HepG2 (cell line): ENCODE measurements around the gene MFSD2B. TPM values are rescaled to one million over a fixed set of nuclear protein-coding genes. Genes with fewer than 3 reads are reported as not detected.

Experiments used
- CTCF ChIP-seq: sonication (generic); formaldehyde crosslinking; IDR thresholded peaks from 2 replicates; pipeline ENCODE4 v1.5.0; 2020; ENCODE audit warnings: mild to moderate bottlenecking, missing genetic modification reagents, moderate library complexity
- HIVEP1 ChIP-seq: sonication (generic); formaldehyde crosslinking; IDR thresholded peaks from 2 replicates; pipeline ENCODE4 v1.4.0; 2020; ENCODE audit warnings: mild to moderate bottlenecking, missing genetic modification reagents
- KAT8 ChIP-seq: IDR thresholded peaks from 2 replicates; pipeline ENCODE4 v1.6.1; 2016; ENCODE audit warnings: missing genetic modification reagents, missing compliant biosample characterization
- LRRFIP1 ChIP-seq: sonication (generic); formaldehyde crosslinking; conservative IDR thresholded peaks from 2 replicates; pipeline ENCODE4 v1.4.0; 2020; ENCODE audit warnings: missing genetic modification reagents
- MEIS2 ChIP-seq: sonication (generic); formaldehyde crosslinking; IDR thresholded peaks from 2 replicates; pipeline ENCODE4 v1.9.0; 2021; ENCODE audit warnings: mild to moderate bottlenecking, missing genetic modification reagents
- MZF1 ChIP-seq: sonication (generic); formaldehyde crosslinking; IDR thresholded peaks from 2 replicates; pipeline ENCODE4 v1.8.1; 2023; ENCODE audit warnings: mild to moderate bottlenecking, missing genetic modification reagents, borderline replicate concordance
- NCOR1 ChIP-seq: fragments of 200-600 bp; sonication (generic); IDR thresholded peaks from 2 replicates; pipeline ENCODE4 v1.7.0; 2017; ENCODE audit warnings: antibody characterized with exemption, low read length, borderline replicate concordance
- PITX1 ChIP-seq: sonication (generic); formaldehyde crosslinking; IDR thresholded peaks from 2 replicates; pipeline ENCODE4 v1.5.1; 2020; ENCODE audit warnings: mild to moderate bottlenecking, missing genetic modification reagents
- POGZ ChIP-seq: sonication (generic); formaldehyde crosslinking; IDR thresholded peaks from 2 replicates; pipeline ENCODE4 v1.4.0; 2020; ENCODE audit warnings: mild to moderate bottlenecking, missing genetic modification reagents
- SMARCE1 ChIP-seq: fragments of 450-650 bp; IDR thresholded peaks from 2 replicates; pipeline ENCODE4 v1.6.1; 2017; ENCODE audit warnings: borderline replicate concordance
- ZNF124 ChIP-seq: sonication (generic); formaldehyde crosslinking; IDR thresholded peaks from 2 replicates; pipeline ENCODE4 v1.4.0; 2020; ENCODE audit warnings: missing genetic modification reagents
- ZNF598 ChIP-seq: sonication (generic); formaldehyde crosslinking; IDR thresholded peaks from 2 replicates; pipeline ENCODE4 v1.5.1; 2020; ENCODE audit warnings: mild to moderate bottlenecking, missing genetic modification reagents, borderline replicate concordance
- ZNF652 ChIP-seq: IDR thresholded peaks from 2 replicates; pipeline ENCODE4 v1.6.1; 2016; ENCODE audit warnings: low read depth, borderline replicate concordance
- polyA plus RNA-seq, 8 experiments: library from polyadenylated mRNA; depleted of rRNA in 3 of 8; stranded (reverse) in 7 of 8; unstranded in 1 of 8; fragments of >200 nt; fragmentation: Illumina TruSeq in 4 of 8; extraction: Trizol in 4 of 8; gene quantifications; 2 replicates each; pipeline versions ENCODE4 v1.2.1 to v1.2.3, GENCODE V29; 2011 to 2016; ENCODE audit warnings: low read depth in 4 of 8, missing spikeins in 1 of 8, mixed read lengths in 1 of 8; ENCODE audit not compliant: insufficient read depth in 1 of 8
- total RNA-seq, 5 experiments: library from RNA; depleted of rRNA; stranded (reverse); fragments of >200 nt; fragmentation: Illumina TruSeq; extraction: Trizol; gene quantifications; 2 replicates each; pipeline ENCODE4 v1.2.3, GENCODE V29; 2016; ENCODE audit warnings: low read depth in 1 of 5
- TF ChIP-seq, protein P1 (sequence below): sonication (generic); formaldehyde crosslinking; IDR thresholded peaks from 2 replicates; pipeline ENCODE4 v1.9.0; 2022; ENCODE audit warnings: low read depth, missing genetic modification reagents
- TF ChIP-seq, protein P2 (sequence below): sonication (generic); formaldehyde crosslinking; IDR thresholded peaks from 2 replicates; pipeline ENCODE4 v1.8.0; 2022; ENCODE audit warnings: mild to moderate bottlenecking, missing genetic modification reagents; ENCODE audit not compliant: insufficient replicate concordance
- TF ChIP-seq, protein P3 (sequence below): sonication (generic); formaldehyde crosslinking; IDR thresholded peaks from 2 replicates; pipeline ENCODE4 v1.4.0; 2020; ENCODE audit warnings: missing genetic modification reagents, borderline replicate concordance

MFSD2B gene
- total and polyA plus RNA-seq, 2 of the 13 experiments (the other 11 are each of a cell fraction or from before 2014, with no cell fraction given) = 0.21 to 0.93 TPM

DNA sequence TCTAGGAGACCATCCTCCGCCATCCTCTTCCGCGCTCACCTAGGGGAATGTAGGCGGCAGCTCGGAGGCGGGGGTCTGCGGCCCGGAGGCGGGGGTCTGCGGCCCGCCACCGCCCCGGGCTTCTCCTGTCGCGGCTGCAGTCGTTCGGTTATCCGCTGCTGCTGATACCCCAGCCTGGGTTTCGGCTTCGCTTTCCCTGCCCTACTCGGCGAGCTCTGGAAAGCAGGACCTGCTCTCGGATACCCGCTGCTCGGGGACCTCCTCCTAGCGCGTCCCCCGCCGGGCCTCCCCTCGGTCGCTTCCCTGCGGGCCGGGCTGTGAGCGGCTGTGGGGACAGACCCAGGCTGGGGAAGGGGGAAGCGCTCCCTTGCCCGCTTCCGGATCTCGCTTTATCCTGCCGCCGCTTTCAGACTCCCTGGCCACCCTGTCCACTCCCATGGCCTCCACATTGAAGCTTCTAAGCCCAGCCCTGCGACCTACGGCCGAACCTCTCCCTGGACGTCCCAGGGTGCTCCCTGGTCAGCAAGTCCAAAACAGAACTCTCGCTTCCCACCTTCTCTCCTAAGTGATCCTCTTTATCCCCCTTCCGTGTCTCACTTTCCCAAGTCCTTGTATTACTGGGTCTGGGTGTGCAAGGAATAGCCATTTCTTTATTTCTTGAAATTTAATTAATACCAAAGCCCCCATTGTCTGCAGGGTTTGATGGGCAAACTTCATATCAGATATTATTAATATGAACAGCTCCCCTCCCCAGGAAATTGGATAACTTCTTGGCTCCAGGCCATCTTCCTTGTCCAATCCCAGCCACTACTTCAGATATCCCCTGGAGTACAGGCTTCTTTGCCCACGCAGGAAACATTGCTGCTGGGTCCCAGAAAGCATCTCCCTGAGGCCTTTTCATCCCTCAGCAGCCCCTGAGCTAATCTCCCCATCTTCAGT lies 40.4 kb downstream of the MFSD2B start (continued):
- peak; percentile 15; the same call in 1 of the 2 replicates for TF ChIP-seq HIVEP1 (CRISPR knock-in tag)
- TF ChIP-seq, protein P1, sequence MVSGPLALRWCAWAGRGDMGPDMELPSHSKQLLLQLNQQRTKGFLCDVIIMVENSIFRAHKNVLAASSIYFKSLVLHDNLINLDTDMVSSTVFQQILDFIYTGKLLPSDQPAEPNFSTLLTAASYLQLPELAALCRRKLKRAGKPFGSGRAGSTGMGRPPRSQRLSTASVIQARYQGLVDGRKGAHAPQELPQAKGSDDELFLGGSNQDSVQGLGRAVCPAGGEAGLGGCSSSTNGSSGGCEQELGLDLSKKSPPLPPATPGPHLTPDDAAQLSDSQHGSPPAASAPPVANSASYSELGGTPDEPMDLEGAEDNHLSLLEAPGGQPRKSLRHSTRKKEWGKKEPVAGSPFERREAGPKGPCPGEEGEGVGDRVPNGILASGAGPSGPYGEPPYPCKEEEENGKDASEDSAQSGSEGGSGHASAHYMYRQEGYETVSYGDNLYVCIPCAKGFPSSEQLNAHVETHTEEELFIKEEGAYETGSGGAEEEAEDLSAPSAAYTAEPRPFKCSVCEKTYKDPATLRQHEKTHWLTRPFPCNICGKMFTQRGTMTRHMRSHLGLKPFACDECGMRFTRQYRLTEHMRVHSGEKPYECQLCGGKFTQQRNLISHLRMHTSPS (CRISPR knock-in tag) = no peak
- no peak for TF ChIP-seq ZNF652 (CRISPR knock-in tag)
- 0 out of 2 replicates have a peak, but pooled peaks have one; percentile 50 for TF ChIP-seq PITX1 (CRISPR knock-in tag)
- TF ChIP-seq, protein P2, sequence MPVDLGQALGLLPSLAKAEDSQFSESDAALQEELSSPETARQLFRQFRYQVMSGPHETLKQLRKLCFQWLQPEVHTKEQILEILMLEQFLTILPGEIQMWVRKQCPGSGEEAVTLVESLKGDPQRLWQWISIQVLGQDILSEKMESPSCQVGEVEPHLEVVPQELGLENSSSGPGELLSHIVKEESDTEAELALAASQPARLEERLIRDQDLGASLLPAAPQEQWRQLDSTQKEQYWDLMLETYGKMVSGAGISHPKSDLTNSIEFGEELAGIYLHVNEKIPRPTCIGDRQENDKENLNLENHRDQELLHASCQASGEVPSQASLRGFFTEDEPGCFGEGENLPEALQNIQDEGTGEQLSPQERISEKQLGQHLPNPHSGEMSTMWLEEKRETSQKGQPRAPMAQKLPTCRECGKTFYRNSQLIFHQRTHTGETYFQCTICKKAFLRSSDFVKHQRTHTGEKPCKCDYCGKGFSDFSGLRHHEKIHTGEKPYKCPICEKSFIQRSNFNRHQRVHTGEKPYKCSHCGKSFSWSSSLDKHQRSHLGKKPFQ (CRISPR knock-in tag) = no peak
- TF ChIP-seq POGZ (CRISPR knock-in tag) = no peak
- TF ChIP-seq SMARCE1 = no peak
- TF ChIP-seq CTCF = 0 out of 2 replicates have a peak, but pooled peaks have one; percentile 5
- TF ChIP-seq LRRFIP1 (CRISPR knock-in tag) = no peak
- no peak for TF ChIP-seq ZNF598
- no peak for TF ChIP-seq KAT8 (CRISPR knock-in tag)
- peak; percentile 39; the same call in 1 of the 2 replicates for TF ChIP-seq MEIS2
- TF ChIP-seq MZF1 = no peak
- TF ChIP-seq, protein P3, sequence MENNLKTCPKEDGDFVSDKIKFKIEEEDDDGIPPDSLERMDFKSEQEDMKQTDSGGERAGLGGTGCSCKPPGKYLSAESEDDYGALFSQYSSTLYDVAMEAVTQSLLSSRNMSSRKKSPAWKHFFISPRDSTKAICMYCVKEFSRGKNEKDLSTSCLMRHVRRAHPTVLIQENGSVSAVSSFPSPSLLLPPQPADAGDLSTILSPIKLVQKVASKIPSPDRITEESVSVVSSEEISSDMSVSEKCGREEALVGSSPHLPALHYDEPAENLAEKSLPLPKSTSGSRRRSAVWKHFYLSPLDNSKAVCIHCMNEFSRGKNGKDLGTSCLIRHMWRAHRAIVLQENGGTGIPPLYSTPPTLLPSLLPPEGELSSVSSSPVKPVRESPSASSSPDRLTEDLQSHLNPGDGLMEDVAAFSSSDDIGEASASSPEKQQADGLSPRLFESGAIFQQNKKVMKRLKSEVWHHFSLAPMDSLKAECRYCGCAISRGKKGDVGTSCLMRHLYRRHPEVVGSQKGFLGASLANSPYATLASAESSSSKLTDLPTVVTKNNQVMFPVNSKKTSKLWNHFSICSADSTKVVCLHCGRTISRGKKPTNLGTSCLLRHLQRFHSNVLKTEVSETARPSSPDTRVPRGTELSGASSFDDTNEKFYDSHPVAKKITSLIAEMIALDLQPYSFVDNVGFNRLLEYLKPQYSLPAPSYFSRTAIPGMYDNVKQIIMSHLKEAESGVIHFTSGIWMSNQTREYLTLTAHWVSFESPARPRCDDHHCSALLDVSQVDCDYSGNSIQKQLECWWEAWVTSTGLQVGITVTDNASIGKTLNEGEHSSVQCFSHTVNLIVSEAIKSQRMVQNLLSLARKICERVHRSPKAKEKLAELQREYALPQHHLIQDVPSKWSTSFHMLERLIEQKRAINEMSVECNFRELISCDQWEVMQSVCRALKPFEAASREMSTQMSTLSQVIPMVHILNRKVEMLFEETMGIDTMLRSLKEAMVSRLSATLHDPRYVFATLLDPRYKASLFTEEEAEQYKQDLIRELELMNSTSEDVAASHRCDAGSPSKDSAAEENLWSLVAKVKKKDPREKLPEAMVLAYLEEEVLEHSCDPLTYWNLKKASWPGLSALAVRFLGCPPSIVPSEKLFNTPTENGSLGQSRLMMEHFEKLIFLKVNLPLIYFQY (CRISPR knock-in tag) = 0 out of 2 replicates have a peak, but pooled peaks have one; percentile 57
- TF ChIP-seq NCOR1 = no peak
- TF ChIP-seq ZNF124 (CRISPR knock-in tag) = no peak
